AG04449 (cell line): ENCODE data around the gene PPARD.
"Not testable (repeated sequence)": the region's sequence is repeated elsewhere in the genome, so short reads cannot be mapped to it uniquely, and the experiment has no call there.

Experiments used
- CTCF ChIA-PET: fragments of 350-600 bp; formaldehyde crosslinking; extraction: SDS; loops from one replicate; lab custom pipeline; 2021; ENCODE audit warnings: antibody characterized with exemption; lab: Yijun Ruan, JAX
- POLR2A ChIA-PET: fragments of 400-600, 350-600 bp; formaldehyde crosslinking; extraction: SDS; loops from one replicate; lab custom pipeline; 2020; ENCODE audit warnings: antibody characterized with exemption, inconsistent platforms; lab: Yijun Ruan, JAX
- DNase-seq: peaks from one replicate; pipeline ENCODE4 v3.0.0-alpha.2; 2010; ENCODE audit warnings: low read depth, low spot score
- H3K4me3 ChIP-seq: 2 replicates; pipeline ENCODE4 v1.5.1; 2011; ENCODE audit warnings: low read depth, mild to moderate bottlenecking, control low read depth, low read length
- TF ChIP-seq, protein P1 (sequence below): IDR thresholded peaks from one replicate; pipeline ENCODE4 v1.5.1; 2011; ENCODE audit warnings: mild to moderate bottlenecking, moderate library complexity, low read length, control low read depth, inconsistent platforms; ENCODE audit not compliant: insufficient read depth; ENCODE audit errors: missing control alignments

PPARD gene

DNA sequence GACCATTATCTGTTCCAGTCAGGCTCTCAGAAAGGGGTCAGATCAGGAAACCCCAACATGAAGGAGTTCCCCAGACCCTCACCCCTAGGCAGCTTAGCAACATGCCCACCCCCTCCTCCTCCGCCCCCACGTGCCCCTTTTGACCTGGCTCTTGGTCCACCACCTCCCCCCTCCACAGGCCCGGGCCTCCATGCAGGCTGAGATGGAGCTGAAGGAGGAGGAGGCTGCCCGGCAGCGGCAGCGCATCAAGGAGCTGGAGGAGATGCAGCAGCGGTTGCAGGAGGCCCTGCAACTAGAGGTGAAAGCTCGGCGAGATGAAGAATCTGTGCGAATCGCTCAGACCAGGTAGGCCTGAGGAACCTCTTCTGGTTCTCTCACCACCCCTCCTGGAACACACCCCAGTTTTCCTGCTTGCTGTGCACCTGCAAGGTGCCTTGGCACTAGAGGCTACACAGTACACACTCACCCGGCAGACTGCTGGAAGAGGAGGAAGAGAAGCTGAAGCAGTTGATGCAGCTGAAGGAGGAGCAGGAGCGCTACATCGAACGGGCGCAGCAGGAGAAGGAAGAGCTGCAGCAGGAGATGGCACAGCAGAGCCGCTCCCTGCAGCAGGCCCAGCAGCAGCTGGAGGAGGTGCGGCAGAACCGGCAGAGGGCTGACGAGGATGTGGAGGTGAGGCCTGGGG, 22.9 kb upstream of the PPARD start:
- TF ChIP-seq, protein P1, sequence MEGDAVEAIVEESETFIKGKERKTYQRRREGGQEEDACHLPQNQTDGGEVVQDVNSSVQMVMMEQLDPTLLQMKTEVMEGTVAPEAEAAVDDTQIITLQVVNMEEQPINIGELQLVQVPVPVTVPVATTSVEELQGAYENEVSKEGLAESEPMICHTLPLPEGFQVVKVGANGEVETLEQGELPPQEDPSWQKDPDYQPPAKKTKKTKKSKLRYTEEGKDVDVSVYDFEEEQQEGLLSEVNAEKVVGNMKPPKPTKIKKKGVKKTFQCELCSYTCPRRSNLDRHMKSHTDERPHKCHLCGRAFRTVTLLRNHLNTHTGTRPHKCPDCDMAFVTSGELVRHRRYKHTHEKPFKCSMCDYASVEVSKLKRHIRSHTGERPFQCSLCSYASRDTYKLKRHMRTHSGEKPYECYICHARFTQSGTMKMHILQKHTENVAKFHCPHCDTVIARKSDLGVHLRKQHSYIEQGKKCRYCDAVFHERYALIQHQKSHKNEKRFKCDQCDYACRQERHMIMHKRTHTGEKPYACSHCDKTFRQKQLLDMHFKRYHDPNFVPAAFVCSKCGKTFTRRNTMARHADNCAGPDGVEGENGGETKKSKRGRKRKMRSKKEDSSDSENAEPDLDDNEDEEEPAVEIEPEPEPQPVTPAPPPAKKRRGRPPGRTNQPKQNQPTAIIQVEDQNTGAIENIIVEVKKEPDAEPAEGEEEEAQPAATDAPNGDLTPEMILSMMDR: no peak
- H3K4me3 ChIP-seq: no peak overlapping the region
- ChIA-PET CTCF (interaction anchor here (0.6 to 6.9 kb wide), 10 partner anchors 10 to 148 kb away, joined by 3 to 51 read pairs (median 4); partner anchors contain the start of genes DEF6 and PPARD), POLR2A (interaction anchor here (0.7 kb wide), 1 partner anchor 477 kb away, joined by 4 read pairs; no protein-coding TSS in a partner anchor)
- DNase-seq: no peak

DNA sequence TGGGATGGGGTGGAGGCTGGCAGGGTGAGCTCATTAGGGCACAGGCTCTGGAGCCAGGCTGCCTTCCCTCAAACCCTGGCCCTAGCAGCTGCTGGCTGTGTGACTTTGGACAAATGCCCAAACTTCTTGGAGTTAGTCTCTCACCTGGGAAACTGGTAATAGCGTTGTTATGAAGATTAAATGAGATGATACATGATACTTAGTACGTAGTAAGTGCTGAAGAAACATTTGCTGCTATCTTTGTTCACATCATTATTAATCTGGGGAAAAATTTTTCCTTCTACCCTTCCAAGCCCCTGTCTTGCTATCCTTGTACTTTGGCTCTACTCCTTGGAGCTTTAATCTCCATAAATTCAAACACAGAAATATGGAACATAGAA, 22.3 kb upstream of the PPARD start:
- TF ChIP-seq, protein P1: no peak
- no peak for DNase-seq
- H3K4me3 ChIP-seq: no peak overlapping the region
- ChIA-PET POLR2A (no interaction called here), CTCF (interaction anchor here (0.6 to 6.9 kb wide), 8 partner anchors 9 to 148 kb away, joined by 3 to 51 read pairs (median 4); partner anchors contain the start of gene DEF6)

DNA sequence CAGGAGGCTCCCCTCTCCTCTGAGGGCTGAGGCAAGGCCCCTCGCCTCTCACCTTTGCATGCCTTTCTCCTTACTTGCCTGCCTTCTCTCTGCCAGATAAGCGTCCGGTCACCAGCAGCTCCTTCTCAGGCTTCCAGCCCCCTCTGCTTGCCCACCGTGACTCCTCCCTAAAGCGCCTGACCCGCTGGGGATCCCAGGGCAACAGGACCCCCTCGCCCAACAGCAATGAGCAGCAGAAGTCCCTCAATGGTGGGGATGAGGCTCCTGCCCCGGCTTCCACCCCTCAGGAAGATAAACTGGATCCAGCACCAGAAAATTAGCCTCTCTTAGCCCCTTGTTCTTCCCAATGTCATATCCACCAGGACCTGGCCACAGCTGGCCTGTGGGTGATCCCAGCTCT, 21.3 kb upstream of the PPARD start:
- no peak for DNase-seq
- CTCF ChIA-PET: interaction anchor here (1.4 to 6.9 kb wide), 3 partner anchors 8 to 20 kb away, joined by 5 to 51 read pairs (median 7); no protein-coding TSS in a partner anchor
- POLR2A ChIA-PET: no interaction called here
- TF ChIP-seq, protein P1: no peak
- no peak overlapping the region for H3K4me3 ChIP-seq

DNA sequence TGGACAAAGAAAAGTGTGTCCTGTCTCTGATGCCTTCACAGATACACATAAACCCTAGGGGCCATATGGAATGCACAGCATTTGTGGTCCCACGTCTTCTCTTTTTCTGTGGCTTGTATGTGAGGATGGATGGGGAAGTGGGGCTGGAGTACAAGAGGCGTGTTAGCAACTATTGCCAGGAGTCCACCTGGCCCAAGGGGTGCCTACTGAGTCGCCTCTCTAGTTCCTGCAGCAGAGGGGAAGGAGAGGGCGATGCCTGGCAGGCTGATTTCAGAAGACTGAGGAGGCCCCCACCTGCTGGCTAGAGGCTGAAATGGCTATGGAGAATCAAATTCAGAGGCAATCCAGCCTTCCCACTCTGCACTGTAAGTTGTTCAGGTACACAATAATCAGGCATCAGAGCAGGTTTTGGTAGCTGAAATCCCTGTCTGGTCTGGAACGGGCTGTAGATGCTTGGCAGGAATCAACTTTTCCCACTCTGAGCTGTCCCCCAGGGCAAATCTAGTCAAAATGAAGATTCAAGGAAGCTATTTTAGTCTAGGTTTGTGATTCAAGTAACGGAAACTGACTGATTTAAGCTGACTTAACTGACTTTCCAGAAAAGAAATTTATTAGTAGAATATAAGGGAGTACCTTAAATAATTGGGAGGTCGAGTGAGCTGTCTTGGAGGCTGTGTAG, 14.9 kb upstream of the PPARD start:
- TF ChIP-seq, protein P1: peak; percentile 81
- DNase-seq: no peak
- no peak overlapping the region for H3K4me3 ChIP-seq
- CTCF ChIA-PET: interaction anchor here (0.7 to 7.1 kb wide), 22 partner anchors 9 to 340 kb away, joined by 3 to 93 read pairs (median 4); partner anchors contain the start of genes DEF6, FANCE, PPARD and RPL10A
- POLR2A ChIA-PET: no interaction called here

DNA sequence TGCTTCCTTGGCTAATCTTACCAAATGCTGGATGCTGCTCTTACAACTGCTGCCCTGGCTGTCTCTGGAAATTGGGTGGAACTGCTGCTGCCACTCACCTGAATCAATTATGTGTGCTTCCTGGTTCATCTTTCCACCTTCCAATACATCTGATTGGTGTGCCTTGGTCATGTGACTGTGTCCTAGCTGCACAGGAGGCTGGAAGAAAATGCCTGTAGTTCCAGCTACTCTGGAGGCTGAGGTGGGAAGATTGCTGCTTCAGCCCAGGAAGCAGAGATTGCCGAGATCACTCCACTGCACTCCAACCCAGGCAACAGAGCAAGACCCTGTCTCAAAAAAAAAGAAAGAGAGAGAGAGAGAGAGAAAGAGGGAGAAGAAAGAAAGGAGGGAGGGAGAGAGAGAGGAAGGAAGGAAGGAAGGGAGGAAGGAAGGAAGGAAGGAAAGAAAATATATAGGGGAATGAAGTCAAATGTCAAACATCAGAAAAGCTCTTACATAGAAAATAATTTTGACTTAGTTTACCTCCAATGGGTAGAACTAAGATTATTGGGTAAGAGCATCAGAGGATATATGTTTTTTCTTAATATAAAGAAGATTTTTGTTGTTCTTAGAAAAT, 14.1 kb upstream of the PPARD start:
- POLR2A ChIA-PET: no interaction called here
- no peak overlapping the region for H3K4me3 ChIP-seq
- TF ChIP-seq, protein P1: no peak
- CTCF ChIA-PET: interaction anchor here (0.7 to 7.1 kb wide), 21 partner anchors 8 to 340 kb away, joined by 3 to 93 read pairs (median 5); partner anchors contain the start of genes DEF6, FANCE, PPARD and RPL10A
- no peak for DNase-seq

DNA sequence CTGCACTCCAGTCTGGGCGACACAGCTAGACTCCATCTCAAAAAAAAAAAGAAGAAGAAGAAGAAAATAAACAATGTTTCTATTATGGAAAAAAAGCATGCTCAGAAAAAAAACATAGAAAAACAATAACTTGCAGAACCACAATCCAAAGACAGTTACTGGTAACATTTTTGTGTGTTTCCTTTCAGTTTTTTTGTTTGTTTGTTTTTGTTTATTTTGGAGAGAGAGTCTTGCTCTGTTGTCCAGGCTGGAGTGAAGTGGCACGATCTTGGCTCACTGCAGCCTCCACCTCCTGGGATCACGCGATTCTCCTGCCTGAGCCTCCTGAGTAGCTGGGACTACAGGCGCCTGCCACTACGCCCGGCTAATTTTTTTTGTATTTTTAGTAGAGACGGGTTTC, 13.4 kb upstream of the PPARD start:
- POLR2A ChIA-PET, H3K4me3 ChIP-seq, DNase-seq: not testable (repeated sequence)
- CTCF ChIA-PET: interaction anchor here (0.9 to 7.1 kb wide), 14 partner anchors 11 to 139 kb away, joined by 3 to 93 read pairs (median 4); partner anchors contain the start of genes DEF6, FANCE, PPARD and RPL10A
